Inflammatory macrophage treated with lipopolysaccharide for 4 hours (primary cell): Measurements from ENCODE around the gene RBM10.
A peak's percentile ranks its signal among the peaks of the same experiment; 100 is the strongest.

Source experiments
- DNase-seq: peaks from one replicate; pipeline ENCODE4 v3.0.0-alpha.2; 2020

The RBM10 gene

GRCh38 chrX:47200385-47201150 is 55.5 kb downstream of the RBM10 start:
- no peak for DNase-seq

- DNase-seq: no peak
Observed at GRCh38 chrX:47201345-47201944, 56.4 kb downstream of the RBM10 start.

GRCh38 chrX:47202316-47202715 is 57.3 kb downstream of the RBM10 start:
- no peak for DNase-seq

DNA sequence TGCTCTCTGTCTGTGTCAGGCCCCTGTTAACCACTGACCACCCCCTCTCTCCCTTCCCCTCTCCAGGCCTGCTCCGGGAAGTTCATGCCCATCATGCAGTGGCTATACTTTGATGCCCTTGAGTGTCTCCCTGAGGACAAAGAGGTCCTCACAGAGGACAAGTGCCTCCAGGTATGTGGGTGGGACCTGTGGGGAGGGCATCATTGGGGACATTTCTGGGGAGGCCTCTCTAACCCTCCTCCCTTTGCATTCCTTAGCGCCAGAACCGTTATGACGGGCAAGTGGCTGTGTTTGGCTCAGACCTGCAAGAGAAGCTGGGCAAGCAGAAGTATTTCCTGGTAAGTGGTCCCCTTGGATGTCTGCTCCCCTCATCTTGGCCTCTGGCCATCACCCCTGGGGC is 57.9 kb downstream of the RBM10 start:
- no peak for DNase-seq

DNA sequence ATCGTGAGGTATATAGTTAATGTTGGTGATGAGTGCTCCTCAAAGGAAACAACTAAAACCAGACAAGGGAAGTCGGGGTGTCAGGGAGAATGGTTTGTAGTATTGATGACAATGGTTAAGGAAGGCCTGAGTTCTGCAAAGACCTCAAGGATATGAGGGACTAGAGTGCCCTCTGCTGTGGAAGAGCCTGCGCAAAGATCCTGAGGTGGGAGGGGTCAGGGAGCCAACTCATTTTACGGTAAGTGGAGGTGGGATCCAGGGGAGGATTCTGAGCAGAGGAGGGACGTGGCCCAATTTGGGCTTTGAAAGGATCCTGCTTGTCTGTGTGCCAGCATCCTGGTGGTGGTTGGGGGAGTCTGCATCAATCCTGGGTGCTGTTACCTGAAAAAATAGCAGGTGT is 59.9 kb downstream of the RBM10 start:
- no peak for DNase-seq

DNA sequence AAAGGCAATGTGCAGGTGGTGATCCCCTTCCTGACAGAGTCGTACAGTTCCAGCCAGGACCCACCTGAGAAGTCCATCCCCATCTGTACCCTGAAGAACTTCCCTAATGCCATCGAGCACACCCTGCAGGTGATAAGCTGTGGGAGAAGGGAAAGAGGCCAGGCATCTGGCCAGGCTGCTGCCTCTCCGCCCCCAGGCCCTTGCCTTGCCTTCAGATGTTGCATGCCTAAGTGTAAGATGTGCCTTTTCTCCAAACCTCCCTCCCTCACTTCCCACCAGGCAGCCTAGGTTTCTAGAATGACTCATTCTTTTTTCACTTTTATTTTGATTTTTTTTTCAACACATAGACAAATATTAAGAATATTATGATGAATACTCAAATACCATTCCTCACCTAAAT is 61.3 kb downstream of the RBM10 start:
- no peak for DNase-seq

DNA sequence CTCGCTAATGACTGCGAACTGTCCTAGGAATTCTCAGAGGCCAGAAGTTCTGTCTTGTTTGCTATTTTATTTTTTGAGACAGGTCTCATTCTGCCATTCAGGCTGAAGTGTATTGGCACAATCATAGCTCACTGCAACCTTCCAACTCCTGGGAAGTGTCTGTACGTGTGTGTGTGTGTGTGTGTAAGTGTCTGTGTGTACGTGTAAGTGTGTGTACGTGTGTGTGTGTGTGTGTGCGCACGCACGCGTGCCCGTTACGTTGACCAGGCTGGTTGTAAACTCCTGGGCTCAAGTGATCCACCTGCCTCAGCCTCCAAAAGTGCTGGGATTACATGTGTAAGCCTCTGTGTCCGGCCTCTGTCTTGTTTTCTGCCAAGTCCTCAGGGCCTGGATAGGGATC is 63.1 kb downstream of the RBM10 start:
- no peak for DNase-seq

GRCh38 chrX:47209508-47210238 is 64.7 kb downstream of the RBM10 start:
- no peak for DNase-seq

DNA sequence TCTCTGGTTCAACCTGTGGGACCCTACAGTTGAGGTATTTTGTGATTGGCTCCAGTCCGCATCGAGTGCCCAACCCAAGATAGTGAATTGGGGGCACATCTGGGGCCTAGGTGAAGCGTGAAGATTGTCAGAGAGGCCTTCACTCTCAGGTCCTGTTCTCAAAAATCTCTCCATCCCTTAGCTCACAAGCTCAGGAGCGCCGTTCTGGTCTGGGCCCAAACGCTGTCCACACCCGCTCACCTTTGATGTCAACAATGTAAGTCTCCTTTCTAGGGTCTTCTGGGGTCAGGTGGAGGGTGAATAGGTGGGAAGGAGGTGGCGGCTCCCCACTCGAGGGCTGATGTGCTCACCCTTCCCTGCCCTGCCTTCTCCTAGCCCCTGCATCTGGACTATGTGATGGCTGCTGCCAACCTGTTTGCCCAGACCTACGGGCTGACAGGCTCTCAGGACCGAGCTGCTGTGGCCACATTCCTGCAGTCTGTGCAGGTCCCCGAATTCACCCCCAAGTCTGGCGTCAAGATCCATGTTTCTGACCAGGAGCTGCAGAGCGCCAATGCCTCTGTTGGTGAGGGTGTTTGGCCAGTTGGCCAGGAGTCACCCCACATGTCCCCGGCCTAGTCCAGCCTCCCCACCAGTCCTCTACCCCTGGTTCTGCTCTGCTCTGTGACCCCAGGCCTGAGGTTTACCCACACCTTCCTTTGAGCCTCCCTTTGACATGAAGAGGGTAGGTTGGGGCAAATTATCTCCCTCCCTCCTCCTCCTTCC is 65.8 kb downstream of the RBM10 start:
- DNase-seq: no peak

DNA sequence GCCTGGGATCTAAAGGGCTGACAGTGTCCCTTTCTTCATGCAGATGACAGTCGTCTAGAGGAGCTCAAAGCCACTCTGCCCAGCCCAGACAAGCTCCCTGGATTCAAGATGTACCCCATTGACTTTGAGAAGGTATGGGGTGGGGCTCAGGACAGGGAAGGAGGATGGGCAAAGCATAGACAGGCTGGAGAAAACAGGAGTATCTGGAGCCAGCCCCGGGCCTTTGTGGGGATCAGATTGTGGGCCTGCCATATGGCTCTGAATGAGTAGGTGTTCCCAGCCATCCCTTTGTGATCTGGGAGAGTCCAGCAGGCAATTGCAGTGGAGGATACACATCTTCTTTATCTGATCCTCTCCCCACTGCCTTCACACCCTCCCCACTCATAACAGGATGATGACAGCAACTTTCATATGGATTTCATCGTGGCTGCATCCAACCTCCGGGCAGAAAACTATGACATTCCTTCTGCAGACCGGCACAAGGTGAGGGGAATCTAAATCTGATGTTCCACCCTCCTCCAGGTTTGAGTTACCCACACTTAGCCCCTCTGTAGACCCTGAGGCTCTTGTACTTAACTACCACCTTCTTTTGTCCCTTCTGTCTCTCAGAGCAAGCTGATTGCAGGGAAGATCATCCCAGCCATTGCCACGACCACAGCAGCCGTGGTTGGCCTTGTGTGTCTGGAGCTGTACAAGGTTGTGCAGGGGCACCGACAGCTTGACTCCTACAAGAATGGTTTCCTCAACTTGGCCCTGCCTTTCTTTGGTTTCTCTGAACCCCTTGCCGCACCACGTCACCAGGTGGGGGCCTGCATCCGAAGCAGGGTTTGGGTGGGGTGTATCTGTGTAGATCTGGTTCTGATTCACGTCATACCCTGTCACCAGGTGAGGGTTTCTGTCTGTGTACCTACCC is 67.6 kb downstream of the RBM10 start:
- no peak for DNase-seq

GRCh38 chrX:47214435-47215077 is 69.5 kb downstream of the RBM10 start:
- DNase-seq: no peak

- DNase-seq: no peak
Observed at GRCh38 chrX:47215291-47215900, 70.4 kb downstream of the RBM10 start.

GRCh38 chrX:47216393-47216925 is 71.4 kb downstream of the RBM10 start:
- no peak for DNase-seq

DNA sequence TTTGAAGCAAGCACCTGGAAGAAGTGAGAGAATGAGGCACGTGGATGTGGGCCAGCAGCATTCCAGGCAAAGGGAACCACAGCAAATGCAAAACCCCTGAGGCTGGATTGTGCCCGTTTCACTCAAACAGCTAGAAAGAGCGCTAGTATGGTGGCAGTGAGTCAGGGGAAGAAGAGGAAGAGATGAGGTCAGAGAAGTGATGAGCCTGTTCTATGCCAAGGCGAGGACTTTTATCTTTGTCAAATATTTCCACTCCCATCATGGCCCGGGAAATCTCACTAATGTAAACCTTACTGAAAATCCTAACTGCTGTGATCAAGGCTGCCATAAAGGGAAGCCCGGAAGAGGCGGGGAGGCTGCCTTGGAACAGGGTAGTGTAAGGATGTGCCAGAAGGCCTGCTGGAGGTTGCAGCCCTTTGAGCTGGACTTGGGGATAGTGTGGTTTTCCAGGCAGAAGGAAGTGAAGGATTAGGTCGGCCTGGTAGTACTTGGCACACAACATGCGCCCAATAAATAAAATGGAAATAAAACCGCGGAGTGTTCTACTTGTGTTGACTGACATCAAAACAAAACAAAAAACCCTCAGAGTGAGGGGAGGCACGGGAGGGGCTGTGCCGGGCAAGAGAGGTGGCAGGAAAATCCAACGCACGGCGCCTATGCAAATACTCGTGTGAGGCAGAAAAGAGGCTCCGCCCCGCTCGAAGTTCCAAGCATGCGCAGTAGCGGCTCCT is 72.3 kb downstream of the RBM10 start:
- peak; percentile 62 for DNase-seq

- peak; percentile 98 for DNase-seq
Observed at GRCh38 chrX:47217852-47218279, 72.8 kb downstream of the RBM10 start.

DNA sequence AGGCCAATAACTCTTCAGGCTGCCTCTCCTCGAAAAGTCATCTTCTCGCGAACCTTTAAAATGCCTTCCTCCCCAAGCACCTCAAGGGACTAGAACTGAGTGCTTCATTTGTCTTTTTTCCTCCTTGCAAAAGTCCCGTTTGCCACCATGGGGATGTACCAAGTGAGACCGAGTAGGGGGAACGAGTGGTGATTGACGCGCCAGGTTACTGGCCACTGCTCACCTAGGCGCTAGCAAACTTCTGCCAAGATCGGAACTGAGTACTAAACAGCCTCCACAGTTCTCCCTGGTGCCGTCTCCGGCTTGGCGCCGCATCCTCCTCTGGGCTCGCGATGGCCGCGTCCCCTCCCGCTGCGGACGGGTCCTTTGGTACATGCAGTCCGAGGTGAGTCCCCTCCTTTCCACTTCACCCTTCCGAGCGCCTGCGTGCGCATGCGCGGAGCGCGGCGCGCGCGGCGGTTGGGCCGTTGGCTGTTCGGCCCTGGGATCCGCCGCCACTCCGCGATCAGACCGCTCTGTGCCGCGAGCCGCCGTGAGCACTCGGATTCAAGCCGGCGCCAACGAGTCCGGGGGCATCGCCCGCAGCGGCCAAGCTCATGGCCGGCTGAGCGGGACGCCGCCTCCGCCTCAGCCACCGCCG is 73.4 kb downstream of the RBM10 start, which contains the start of gene CDK16:
TSS of gene CDK16 (plus strand) at position 402 of the 640 bp plus-strand sequence. CDS start 4,877 bp downstream, outside the sequence.
- DNase-seq: peak; percentile 76

- DNase-seq: peak; percentile 47
Observed at GRCh38 chrX:47218920-47219815, 74.1 kb downstream of the RBM10 start.

- no peak for DNase-seq
Observed at GRCh38 chrX:47221756-47222155, 76.7 kb downstream of the RBM10 start.
